C4-2B (cell line): ENCODE data around the gene UBTD1.

ENCODE experiments used
- CTCF ChIP-seq: fragments of 450-650 bp; conservative IDR thresholded peaks from 2 replicates; pipeline ENCODE4 v1.5.1; 2017; ENCODE audit warnings: mild to moderate bottlenecking
- ZFX ChIP-seq: fragments of 450-650 bp; IDR thresholded peaks from 2 replicates; pipeline ENCODE4 v1.6.1; 2017

- TF ChIP-seq CTCF = no peak
- no peak for TF ChIP-seq ZFX
These were observed 52.5 kb downstream of the UBTD1 start for GRCh38 chr10:97551271-97551670.
